HFF-Myc (cell line): ENCODE data around the gene ULK4.
"Not testable (repeated sequence)": the region's sequence is repeated elsewhere in the genome, so short reads cannot be mapped to it uniquely, and the experiment has no call there.

Source experiments
- DNase-seq: peaks from one replicate; pipeline ENCODE4 v3.0.0-alpha.2; 2011; ENCODE audit warnings: low read depth; ENCODE audit errors: extremely low read depth
- H3K4me3 ChIP-seq: replicated peaks from 2 replicates; pipeline ENCODE4 v1.5.1; 2011; ENCODE audit warnings: low read depth, mild to moderate bottlenecking, control low read depth, low read length
- CTCF ChIP-seq: IDR thresholded peaks from 2 replicates; pipeline ENCODE4 v1.5.1; 2012; ENCODE audit warnings: mild to moderate bottlenecking, low read depth, low read length, control low read depth; ENCODE audit errors: missing control alignments

The ULK4 gene

GRCh38 chr3:41986561-41986960 lies 24.7 kb upstream of the ULK4 start:
- no peak overlapping the region for H3K4me3 ChIP-seq
- no peak for DNase-seq
- TF ChIP-seq CTCF: no peak

- no peak for DNase-seq
- no peak overlapping the region for H3K4me3 ChIP-seq
- TF ChIP-seq CTCF: no peak
Observed at GRCh38 chr3:41985018-41985417, 23.1 kb upstream of the ULK4 start.

GRCh38 chr3:41983091-41983490 lies 21.2 kb upstream of the ULK4 start:
- DNase-seq: not testable (repeated sequence)

GRCh38 chr3:41977401-41977800 lies 15.5 kb upstream of the ULK4 start:
- DNase-seq, H3K4me3 ChIP-seq: not testable (repeated sequence)

More at GRCh38 chr3:41983091-41983490, 21.2 kb upstream of the ULK4 start:
- H3K4me3 ChIP-seq: not testable (repeated sequence)

- no peak for TF ChIP-seq CTCF
- DNase-seq: no peak
- H3K4me3 ChIP-seq: no peak overlapping the region
Observed at GRCh38 chr3:41975416-41976103, 13.7 kb upstream of the ULK4 start.

- no peak for DNase-seq
- H3K4me3 ChIP-seq: no peak overlapping the region
- TF ChIP-seq CTCF: no peak
Observed at GRCh38 chr3:41974223-41974622, 12.3 kb upstream of the ULK4 start.

- DNase-seq: no peak
- no peak overlapping the region for H3K4me3 ChIP-seq
- TF ChIP-seq CTCF: no peak
Observed at GRCh38 chr3:41972802-41973201, 10.9 kb upstream of the ULK4 start.

GRCh38 chr3:41966206-41966605 lies 4.3 kb upstream of the ULK4 start:
- TF ChIP-seq CTCF: no peak
- no peak overlapping the region for H3K4me3 ChIP-seq
- DNase-seq: no peak
